Measurements from ENCODE around the gene SIAE.
A peak's percentile ranks its signal among the peaks of the same experiment; 100 is the strongest.
"Not testable (repeated sequence)": the region's sequence is repeated elsewhere in the genome, so short reads cannot be mapped to it uniquely, and the experiment has no call there.

SIAE gene

GRCh38 chr11:124622531-124623451 lies 50.7 kb downstream of the SIAE start, which contains the start of gene TBRG1:
TSS of gene TBRG1 (plus strand) at chr11:124622864. CDS start at chr11:124623084, 220 bp downstream.
- DNase-seq = peak; percentile 93

GRCh38 chr11:124618863-124619262 lies 54.7 kb downstream of the SIAE start:
- DNase-seq = no peak

- DNase-seq = no peak
These were observed 60.8 kb downstream of the SIAE start for GRCh38 chr11:124612567-124613246.

GRCh38 chr11:124612045-124612444 lies 61.5 kb downstream of the SIAE start:
- DNase-seq = no peak

- peak; percentile 76 for DNase-seq
These were observed 62.5 kb downstream of the SIAE start, which contains the start of gene PANX3 for GRCh38 chr11:124611064-124611463. TSS of gene PANX3 (plus strand) at chr11:124611428. CDS start at chr11:124611557, 129 bp downstream.

- DNase-seq = no peak
These were observed 63.2 kb downstream of the SIAE start for GRCh38 chr11:124610295-124610694.

- peak; percentile 56 for DNase-seq
These were observed 65.4 kb downstream of the SIAE start for GRCh38 chr11:124608147-124608546.

- no peak for DNase-seq
These were observed 67.8 kb downstream of the SIAE start for GRCh38 chr11:124605719-124606118.

- DNase-seq = not testable (repeated sequence)
These were observed 70.8 kb downstream of the SIAE start for GRCh38 chr11:124602723-124603122.

GRCh38 chr11:124602193-124602592 lies 71.3 kb downstream of the SIAE start:
- no peak for DNase-seq

GRCh38 chr11:124600621-124601320 lies 72.8 kb downstream of the SIAE start:
- DNase-seq = no peak

- DNase-seq = no peak
These were observed 75.9 kb downstream of the SIAE start for GRCh38 chr11:124597626-124598025.

- DNase-seq = no peak
These were observed 78.2 kb downstream of the SIAE start for GRCh38 chr11:124595302-124595701.

GRCh38 chr11:124592627-124593026 lies 80.9 kb downstream of the SIAE start:
- DNase-seq = no peak

GRCh38 chr11:124591430-124591829 lies 82.1 kb downstream of the SIAE start:
- DNase-seq = no peak

GRCh38 chr11:124586238-124586860 lies 87.2 kb downstream of the SIAE start:
- DNase-seq = peak; percentile 62

GRCh38 chr11:124584681-124585372 lies 88.7 kb downstream of the SIAE start:
- no peak for DNase-seq

- DNase-seq = no peak
These were observed 89.8 kb downstream of the SIAE start for GRCh38 chr11:124583781-124584180.
